Measurements from ENCODE around the gene TCFL5.

The TCFL5 gene

GRCh38 chr20:62825986-62826645 lies 35.5 kb downstream of the TCFL5 start:
- H3K4me3 ChIP-seq (ENCODE audit: low read depth, low read length) = no peak overlapping the region
- TF ChIP-seq CTCF (IDR thresholded peaks at IDR 0.05; ENCODE audit: low read depth, low read length, missing control alignments) = no peak
- DNase-seq (ENCODE audit: low read depth) = no peak

- no peak overlapping the region for H3K4me3 ChIP-seq (ENCODE audit: low read depth, low read length)
- no peak for TF ChIP-seq CTCF (IDR thresholded peaks at IDR 0.05; ENCODE audit: low read depth, low read length, missing control alignments)
- DNase-seq (ENCODE audit: low read depth) = no peak
Measured at GRCh38 chr20:62825333-62825985, 36.2 kb downstream of the TCFL5 start.

DNA sequence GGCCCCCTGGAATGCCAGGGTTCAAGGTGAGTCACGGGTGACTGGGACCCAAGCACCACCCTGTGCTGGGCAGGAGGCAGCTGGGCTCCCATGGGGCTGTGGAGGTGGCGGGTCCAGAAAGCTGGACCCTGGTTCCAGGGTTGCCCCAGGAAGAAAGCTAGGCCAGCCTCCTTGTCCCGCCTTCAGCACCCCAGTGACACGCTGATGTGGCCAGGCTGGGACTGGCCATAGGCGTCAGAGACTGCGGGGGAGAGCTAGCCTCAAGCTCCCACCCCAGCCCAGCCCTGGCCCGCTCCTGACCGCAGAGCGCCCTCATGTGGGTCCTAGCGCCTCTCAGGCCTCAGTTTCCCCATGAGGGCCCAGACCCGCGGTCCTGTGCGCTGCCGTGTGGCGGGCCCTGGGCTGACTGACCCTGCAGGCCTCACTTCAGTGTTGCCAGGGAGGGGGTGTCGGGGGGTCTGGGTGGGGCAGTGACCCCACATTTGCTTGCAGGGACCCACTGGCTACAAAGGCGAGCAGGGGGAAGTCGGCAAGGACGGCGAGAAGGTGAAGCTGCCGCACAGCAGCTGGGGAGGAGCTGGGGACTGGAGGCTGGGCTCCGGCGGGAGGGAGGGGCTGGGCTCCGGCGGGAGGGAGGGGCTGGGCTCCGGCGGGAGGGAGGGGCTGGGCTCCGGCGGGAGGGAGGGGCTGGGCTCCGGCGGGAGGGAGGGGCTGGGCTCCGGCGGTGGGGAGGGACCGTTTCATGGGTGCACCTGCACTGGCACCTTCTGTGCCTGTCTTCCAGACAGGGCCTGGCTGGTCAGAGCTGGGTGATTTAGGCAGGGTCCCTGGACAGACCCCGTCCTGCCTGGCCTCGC lies 36.9 kb downstream of the TCFL5 start:
- no peak for TF ChIP-seq CTCF (IDR thresholded peaks at IDR 0.05; ENCODE audit: low read depth, low read length, missing control alignments)
- no peak overlapping the region for H3K4me3 ChIP-seq (ENCODE audit: low read depth, low read length)
- DNase-seq (ENCODE audit: low read depth) = no peak

DNA sequence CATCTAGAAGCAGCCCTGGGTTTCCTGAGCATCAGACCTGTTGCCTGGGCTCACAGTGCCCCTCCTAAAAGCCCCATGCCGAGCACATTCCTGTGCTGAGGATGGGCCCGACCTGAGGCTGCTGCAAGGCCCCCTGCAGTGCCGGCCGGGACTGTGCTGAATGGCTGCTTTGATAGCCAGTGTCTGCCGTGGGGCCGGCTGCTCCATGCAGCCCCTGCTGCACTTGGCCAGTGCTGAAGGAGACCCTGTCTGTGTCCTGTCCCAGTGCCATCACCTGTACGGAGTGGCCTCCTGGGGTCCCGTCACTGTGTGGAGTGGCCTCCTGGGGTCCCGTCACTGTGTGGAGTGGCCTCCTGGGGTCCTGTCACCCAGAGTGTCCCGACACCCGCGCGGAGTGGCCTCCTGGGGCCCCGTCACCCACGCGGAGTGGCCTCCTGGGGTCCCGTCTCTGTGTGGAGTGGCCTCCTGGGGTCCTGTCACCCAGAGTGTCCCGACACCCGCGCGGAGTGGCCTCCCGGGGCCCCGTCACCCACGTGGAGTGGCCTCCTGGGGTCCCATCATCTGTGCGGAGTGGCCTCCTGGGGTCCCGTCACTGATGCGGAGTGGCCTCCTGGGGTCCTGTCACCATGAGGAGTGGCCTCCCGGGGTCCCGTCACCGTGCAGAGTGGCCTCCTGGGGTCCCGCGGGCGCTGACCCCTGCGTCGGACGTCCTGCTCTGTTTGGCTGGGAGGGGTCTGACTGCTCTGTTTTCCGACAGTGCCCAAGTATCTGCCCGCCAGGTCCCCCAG lies 37.7 kb downstream of the TCFL5 start:
- no peak overlapping the region for H3K4me3 ChIP-seq (ENCODE audit: low read depth, low read length)
- DNase-seq (ENCODE audit: low read depth) = no peak
- no peak for TF ChIP-seq CTCF (IDR thresholded peaks at IDR 0.05; ENCODE audit: low read depth, low read length, missing control alignments)

- peak; percentile 75 for TF ChIP-seq CTCF (IDR thresholded peaks at IDR 0.05; ENCODE audit: low read depth, low read length, missing control alignments)
- H3K4me3 ChIP-seq (ENCODE audit: low read depth, low read length) = no peak overlapping the region
- DNase-seq (ENCODE audit: low read depth) = no peak
Measured at GRCh38 chr20:62822788-62823651, 38.6 kb downstream of the TCFL5 start.
